Thoracic aorta (tissue), 2 donors: ENCODE data around the gene FAM193B. TPM values are rescaled to one million over a fixed set of nuclear protein-coding genes. Genes with fewer than 3 reads are reported as not detected.
"Not testable (repeated sequence)": the region's sequence is repeated elsewhere in the genome, so short reads cannot be mapped to it uniquely, and the experiment has no call there.

ENCODE experiments used
- ATAC-seq: fragments of 150-250 bp; one replicate; pipeline ENCODE4 v1.8.0; 2017; ENCODE audit warnings: low read depth; ENCODE audit not compliant: insufficient number of reproducible peaks, low FRiP score
- DNase-seq: peaks from one replicate; pipeline ENCODE4 v3.0.0-alpha.2; 2020; ENCODE audit warnings: low spot score
- H3K27ac ChIP-seq, 2 donors: fragments of 200-600 bp; sonication (generic); 1 replicate in 1 of 2; 2 replicates in 1 of 2; pipeline ENCODE4 v1.5.1; 2016; ENCODE audit warnings: mild to moderate bottlenecking in 2 of 2, moderate library complexity in 2 of 2
- H3K27me3 ChIP-seq: fragments of 200-600 bp; sonication (generic); replicated peaks from 2 replicates; pipeline ENCODE4 v1.6.0; 2016; ENCODE audit warnings: mild to moderate bottlenecking; ENCODE audit not compliant: insufficient read depth
- H3K36me3 ChIP-seq: fragments of 200-600 bp; sonication (generic); one replicate; pipeline ENCODE4 v1.5.1; 2016
- H3K4me1 ChIP-seq, 2 donors: fragments of 200-600 bp; sonication (generic); 1 replicate in 1 of 2; 2 replicates in 1 of 2; pipeline versions ENCODE4 v1.5.1 to v1.6.0; 2016; ENCODE audit warnings: low read depth in 2 of 2, mild to moderate bottlenecking in 1 of 2; ENCODE audit not compliant: control insufficient read depth in 1 of 2
- H3K4me3 ChIP-seq: fragments of 200-600 bp; sonication (generic); 2 replicates; pipeline ENCODE4 v1.5.1; 2016; ENCODE audit warnings: mild to moderate bottlenecking
- H3K9me3 ChIP-seq: fragments of 200-600 bp; sonication (generic); 2 replicates; pipeline ENCODE4 v1.5.1; 2016
- CTCF ChIP-seq: fragments of 200-600 bp; sonication (generic); IDR thresholded peaks from one replicate; pipeline ENCODE4 v1.5.1; 2019; ENCODE audit warnings: antibody characterized with exemption
- total RNA-seq, 2 donors: library from RNA; depleted of rRNA; stranded (reverse); fragments of >200 nt; gene quantifications; one replicate each; pipeline versions ENCODE4 v1.1.0 to v1.2.3, GENCODE V29; 2016

Gene FAM193B
- total RNA-seq, 2 donors from 2014 or later = 76.6 to 103 TPM

DNA sequence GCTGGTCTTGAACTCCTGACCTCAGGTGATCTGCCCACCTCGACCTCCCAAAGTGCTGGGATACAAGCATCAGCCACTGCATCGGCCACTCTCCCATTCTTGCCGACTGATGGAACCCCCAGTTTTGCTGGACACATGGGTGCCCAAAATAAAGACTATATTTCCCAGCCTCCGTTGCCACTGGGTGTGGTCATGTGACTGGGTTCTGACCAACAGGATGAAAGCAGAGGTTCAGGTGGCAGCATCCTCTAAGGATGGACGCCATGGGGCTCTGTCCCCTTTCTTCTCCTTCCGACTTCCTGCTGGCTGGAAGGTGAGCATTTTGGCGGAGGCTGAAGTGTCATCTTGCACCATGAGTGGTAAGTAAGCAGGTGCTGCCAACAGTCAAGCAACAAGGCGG lies 67.2 kb downstream of the FAM193B start:
- Histone ChIP-seq H3K27me3 (no peaks in the 10 kb centered on the region), H3K9me3 (no peaks in the 10 kb centered on the region), H3K36me3 (peaks cover 80% of the 10 kb centered on the region), H3K27ac (peak overlapping the region in 1 of 2 donors; percentile 58), H3K4me3 (no peak overlapping the region), H3K4me1 (peaks cover 17 to 92% of the 10 kb centered on the region in 2 donors)
- no peak for DNase-seq
- ATAC-seq = no peak
- TF ChIP-seq CTCF = no peak

- Histone ChIP-seq H3K27me3 (no peaks in the 10 kb centered on the region), H3K36me3 (peaks cover 78% of the 10 kb centered on the region), H3K27ac (peak overlapping the region in 1 of 2 donors; percentile 58), H3K4me1 (peaks cover 15 to 93% of the 10 kb centered on the region in 2 donors), H3K9me3 (no peaks in the 10 kb centered on the region), H3K4me3 (no peak overlapping the region)
- no peak for TF ChIP-seq CTCF
- ATAC-seq (no peak), DNase-seq (no peak)
Measured at GRCh38 chr5:177486256-177486655, 68.1 kb downstream of the FAM193B start.

GRCh38 chr5:177485753-177486152 lies 68.6 kb downstream of the FAM193B start:
- not testable (repeated sequence) for H3K27me3 ChIP-seq, H3K9me3 ChIP-seq, H3K4me3 ChIP-seq, ATAC-seq, DNase-seq
- peak overlapping the region; percentile 51 to 70 for H3K27ac ChIP-seq
- peaks cover 10 to 92% of the 10 kb centered on the region in 2 donors for H3K4me1 ChIP-seq
- H3K36me3 ChIP-seq = peaks cover 73% of the 10 kb centered on the region

GRCh38 chr5:177484902-177485549 lies 69.3 kb downstream of the FAM193B start:
- Histone ChIP-seq H3K4me1 (peaks cover 7 to 92% of the 10 kb centered on the region in 2 donors), H3K9me3 (no peaks in the 10 kb centered on the region), H3K36me3 (peaks cover 65% of the 10 kb centered on the region), H3K27ac (peak overlapping the region; percentile 51 to 70), H3K27me3 (no peaks in the 10 kb centered on the region), H3K4me3 (no peak overlapping the region)
- DNase-seq = no peak
- TF ChIP-seq CTCF = no peak
- no peak for ATAC-seq

DNA sequence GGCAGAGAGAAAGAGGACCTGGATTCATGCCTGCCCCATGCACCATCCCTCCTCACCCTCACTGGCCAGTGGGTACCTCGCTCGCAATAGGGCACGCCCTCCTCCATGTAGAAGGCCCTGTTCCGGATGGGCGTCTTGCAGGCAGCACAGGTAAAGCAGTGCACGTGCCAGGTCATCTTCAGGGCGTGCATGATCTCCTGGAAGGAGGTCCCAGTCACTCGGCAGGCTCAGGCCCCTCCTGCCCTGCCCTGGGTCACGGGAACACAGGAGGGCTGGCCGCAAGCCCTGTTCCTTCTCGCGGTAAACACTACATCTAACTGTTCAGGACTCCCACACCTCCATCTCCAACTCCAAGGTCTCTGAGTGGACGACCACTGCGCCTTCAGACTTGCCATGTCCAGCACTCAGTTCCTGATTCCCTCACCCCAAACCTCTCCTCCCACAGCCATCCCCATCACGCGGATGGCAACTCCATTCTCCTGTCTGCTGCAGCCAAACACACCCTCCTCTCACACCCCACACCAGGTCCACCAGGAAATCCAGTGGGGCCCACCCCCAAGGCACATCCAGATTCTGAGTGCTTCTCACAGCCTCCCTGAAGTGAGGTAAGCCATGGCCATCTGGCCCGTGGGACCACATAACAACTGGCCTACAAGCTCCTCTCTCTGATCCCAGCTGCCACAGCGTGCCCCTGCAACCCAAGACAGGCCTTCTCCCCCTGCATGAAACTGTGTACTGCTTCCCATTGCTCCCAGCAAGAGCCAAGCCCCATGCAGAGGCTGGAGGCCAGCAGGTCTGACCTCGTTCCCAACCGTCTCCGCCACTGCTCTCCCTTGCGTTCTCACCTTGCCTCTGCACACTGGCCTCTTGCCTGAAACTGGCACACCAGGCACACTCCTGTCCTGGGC lies 70.1 kb downstream of the FAM193B start:
- H3K27ac ChIP-seq = peak overlapping the region; percentile 51 to 70
- no peak for TF ChIP-seq CTCF
- H3K4me1 ChIP-seq = peaks cover 10 to 92% of the 10 kb centered on the region in 2 donors
- DNase-seq = no peak
- peaks cover 58% of the 10 kb centered on the region for H3K36me3 ChIP-seq
- H3K4me3 ChIP-seq = no peak overlapping the region
- no peaks in the 10 kb centered on the region for H3K27me3 ChIP-seq
- no peak for ATAC-seq
- no peaks in the 10 kb centered on the region for H3K9me3 ChIP-seq
